Measurements from ENCODE around the gene USPL1.
A peak's percentile ranks its signal among the peaks of the same experiment; 100 is the strongest.

USPL1 gene

DNA sequence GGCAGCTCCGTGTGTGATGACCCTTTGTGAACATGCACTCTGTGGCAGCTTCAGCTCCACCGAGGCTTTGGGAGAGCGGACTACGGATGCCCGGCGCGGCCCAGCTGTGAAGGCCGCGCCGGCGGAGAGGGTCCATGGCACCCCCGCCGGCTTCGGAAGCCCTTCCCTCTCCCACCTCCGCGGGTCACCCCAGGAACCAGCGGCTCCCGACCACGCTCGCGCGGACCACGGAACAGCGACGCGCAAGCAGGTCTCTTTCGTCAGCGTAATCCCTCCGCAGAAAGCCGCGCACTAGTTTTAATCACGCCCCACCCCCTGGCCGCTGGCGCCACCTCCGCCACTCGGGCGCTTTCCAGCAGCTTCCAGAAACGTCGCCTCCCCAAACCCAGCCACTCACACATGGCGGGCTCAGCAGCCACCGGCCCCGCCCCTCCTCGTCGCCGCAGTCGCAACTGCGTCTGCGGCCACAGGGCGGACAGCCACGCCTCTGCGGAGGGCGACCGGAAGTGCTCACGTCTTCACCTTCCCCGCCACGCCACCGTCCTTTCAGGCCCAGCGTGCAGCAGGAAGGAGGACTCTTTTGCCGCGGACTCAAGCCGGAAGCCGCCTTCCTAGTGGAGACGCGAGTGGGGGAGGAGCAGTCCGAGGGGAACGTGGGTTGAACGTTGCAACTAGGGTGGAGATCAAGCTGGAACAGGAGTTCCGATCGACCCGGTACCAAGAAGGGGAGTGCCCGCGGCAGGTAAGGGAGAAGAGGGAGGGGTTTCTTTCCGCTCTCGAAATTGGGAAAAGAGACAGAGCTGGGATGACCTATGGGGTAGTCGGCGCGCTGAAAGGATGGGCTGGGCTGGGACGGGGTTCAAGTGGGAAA is at the start of gene USPL1 (continued):
- TF ChIP-seq, protein P1, sequence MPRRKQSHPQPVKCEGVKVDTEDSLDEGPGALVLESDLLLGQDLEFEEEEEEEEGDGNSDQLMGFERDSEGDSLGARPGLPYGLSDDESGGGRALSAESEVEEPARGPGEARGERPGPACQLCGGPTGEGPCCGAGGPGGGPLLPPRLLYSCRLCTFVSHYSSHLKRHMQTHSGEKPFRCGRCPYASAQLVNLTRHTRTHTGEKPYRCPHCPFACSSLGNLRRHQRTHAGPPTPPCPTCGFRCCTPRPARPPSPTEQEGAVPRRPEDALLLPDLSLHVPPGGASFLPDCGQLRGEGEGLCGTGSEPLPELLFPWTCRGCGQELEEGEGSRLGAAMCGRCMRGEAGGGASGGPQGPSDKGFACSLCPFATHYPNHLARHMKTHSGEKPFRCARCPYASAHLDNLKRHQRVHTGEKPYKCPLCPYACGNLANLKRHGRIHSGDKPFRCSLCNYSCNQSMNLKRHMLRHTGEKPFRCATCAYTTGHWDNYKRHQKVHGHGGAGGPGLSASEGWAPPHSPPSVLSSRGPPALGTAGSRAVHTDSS (tag by site-specific recombination; IDR thresholded peaks at IDR 0.05), result peak; percentile 50
- TF ChIP-seq ZNF768 (tag by site-specific recombination; IDR thresholded peaks at IDR 0.05) (no peak; the same call in 1 of the 2 replicates), ZNF18 (tag by site-specific recombination; IDR thresholded peaks at IDR 0.05) (peak; percentile 35; the same call in 1 of the 2 replicates), BCL11A (tag by site-specific recombination; IDR thresholded peaks at IDR 0.05; ENCODE audit: low read depth) (peak; percentile 67; the same call in 1 of the 2 replicates), SP7 (tag by site-specific recombination; IDR thresholded peaks at IDR 0.05) (peak; percentile 96), YY1 (tag by site-specific recombination; IDR thresholded peaks at IDR 0.05) (peak; percentile 71), TRIM28 (IDR thresholded peaks at IDR 0.05; ENCODE audit: borderline replicate concordance, low read length) (peak; percentile 84; the same call in 1 of the 2 replicates), SETDB1 (IDR thresholded peaks at IDR 0.05; ENCODE audit: insufficient read length, low read length) (no peak), ZNF660 (tag by site-specific recombination; IDR thresholded peaks at IDR 0.05) (peak; percentile 99), ZNF280D (tag by site-specific recombination; IDR thresholded peaks at IDR 0.05) (no peak), ZBTB26 (tag by site-specific recombination; optimal IDR thresholded peaks at IDR 0.05) (peak; percentile 93), ZNF391 (tag by site-specific recombination; IDR thresholded peaks at IDR 0.05; ENCODE audit: borderline replicate concordance, low read depth) (peak; percentile 98; the same call in 1 of the 2 replicates), ZNF433 (tag by site-specific recombination; IDR thresholded peaks at IDR 0.05; ENCODE audit: low read depth) (no peak), ZNF692 (tag by site-specific recombination; IDR thresholded peaks at IDR 0.05) (peak; percentile 93; the same call in 1 of the 2 replicates), ZNF561 (tag by site-specific recombination; IDR thresholded peaks at IDR 0.05; ENCODE audit: borderline replicate concordance) (peak; percentile 91), ZNF24 (tag by site-specific recombination; IDR thresholded peaks at IDR 0.05) (peak; percentile 80), ZNF10 (tag by site-specific recombination; IDR thresholded peaks at IDR 0.05) (0 out of 2 replicates have a peak, but pooled peaks have one; percentile 59), ZNF174 (tag by site-specific recombination; IDR thresholded peaks at IDR 0.05) (no peak), ZSCAN16 (tag by site-specific recombination; IDR thresholded peaks at IDR 0.05) (no peak), ZNF2 (tag by site-specific recombination; IDR thresholded peaks at IDR 0.05) (peak; percentile 99), ZBTB48 (tag by site-specific recombination; IDR thresholded peaks at IDR 0.05) (0 out of 2 replicates have a peak, but pooled peaks have one; percentile 11), ZNF677 (tag by site-specific recombination; IDR thresholded peaks at IDR 0.05) (peak; percentile 53; the same call in 1 of the 2 replicates), ZNF843 (tag by site-specific recombination; IDR thresholded peaks at IDR 0.05) (peak; percentile 78)
- TF ChIP-seq, protein P2, sequence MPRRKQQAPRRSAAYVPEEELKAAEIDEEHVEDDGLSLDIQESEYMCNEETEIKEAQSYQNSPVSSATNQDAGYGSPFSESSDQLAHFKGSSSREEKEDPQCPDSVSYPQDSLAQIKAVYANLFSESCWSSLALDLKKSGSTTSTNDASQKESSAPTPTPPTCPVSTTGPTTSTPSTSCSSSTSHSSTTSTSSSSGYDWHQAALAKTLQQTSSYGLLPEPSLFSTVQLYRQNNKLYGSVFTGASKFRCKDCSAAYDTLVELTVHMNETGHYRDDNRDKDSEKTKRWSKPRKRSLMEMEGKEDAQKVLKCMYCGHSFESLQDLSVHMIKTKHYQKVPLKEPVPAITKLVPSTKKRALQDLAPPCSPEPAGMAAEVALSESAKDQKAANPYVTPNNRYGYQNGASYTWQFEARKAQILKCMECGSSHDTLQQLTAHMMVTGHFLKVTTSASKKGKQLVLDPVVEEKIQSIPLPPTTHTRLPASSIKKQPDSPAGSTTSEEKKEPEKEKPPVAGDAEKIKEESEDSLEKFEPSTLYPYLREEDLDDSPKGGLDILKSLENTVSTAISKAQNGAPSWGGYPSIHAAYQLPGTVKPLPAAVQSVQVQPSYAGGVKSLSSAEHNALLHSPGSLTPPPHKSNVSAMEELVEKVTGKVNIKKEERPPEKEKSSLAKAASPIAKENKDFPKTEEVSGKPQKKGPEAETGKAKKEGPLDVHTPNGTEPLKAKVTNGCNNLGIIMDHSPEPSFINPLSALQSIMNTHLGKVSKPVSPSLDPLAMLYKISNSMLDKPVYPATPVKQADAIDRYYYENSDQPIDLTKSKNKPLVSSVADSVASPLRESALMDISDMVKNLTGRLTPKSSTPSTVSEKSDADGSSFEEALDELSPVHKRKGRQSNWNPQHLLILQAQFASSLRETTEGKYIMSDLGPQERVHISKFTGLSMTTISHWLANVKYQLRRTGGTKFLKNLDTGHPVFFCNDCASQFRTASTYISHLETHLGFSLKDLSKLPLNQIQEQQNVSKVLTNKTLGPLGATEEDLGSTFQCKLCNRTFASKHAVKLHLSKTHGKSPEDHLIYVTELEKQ (tag by site-specific recombination; IDR thresholded peaks at IDR 0.05; ENCODE audit: borderline replicate concordance), result peak; percentile 5; the same call in 1 of the 2 replicates
